ENCODE data around the gene FGGY. TPM values are rescaled to one million over a fixed set of nuclear protein-coding genes. Genes with fewer than 3 reads are reported as not detected.
"Not testable (repeated sequence)": the region's sequence is repeated elsewhere in the genome, so short reads cannot be mapped to it uniquely, and the experiment has no call there.

FGGY gene
- total RNA-seq, 2 donors from 2014 or later, result 6.7 to 8.5 TPM

DNA sequence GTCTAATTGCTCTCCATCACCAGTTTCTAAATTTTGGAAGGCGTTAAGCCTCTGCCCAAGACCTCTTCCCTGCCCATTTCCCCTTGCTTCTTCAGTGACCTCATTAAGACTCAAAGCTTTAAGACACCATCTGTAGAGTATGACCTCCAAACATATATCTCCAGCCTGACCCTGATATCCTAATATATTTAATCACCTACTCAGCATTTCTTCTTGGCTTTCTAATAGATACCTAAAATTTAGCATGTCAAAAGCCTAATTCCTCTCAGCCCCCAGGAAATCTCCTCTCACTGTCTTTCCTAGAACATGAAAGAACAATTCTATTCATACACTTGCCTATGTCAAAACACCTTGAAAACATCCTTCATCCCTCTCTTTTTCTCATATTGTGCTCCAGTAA lies 282.3 kb downstream of the FGGY start:
- no peaks in the 10 kb centered on the region for H3K36me3 Mint-ChIP-seq (ENCODE audit: low read depth)
- ATAC-seq (no peak), DNase-seq (no peak)
- no peaks in the 10 kb centered on the region for H3K27me3 Mint-ChIP-seq
- H3K4me3 Mint-ChIP-seq, result no peak overlapping the region
- no peaks in the 10 kb centered on the region for H3K9me3 ChIP-seq (ENCODE audit: control insufficient read depth, low read length, poor library complexity, severe bottlenecking)
- no peaks in the 10 kb centered on the region for H3K4me1 Mint-ChIP-seq
- H3K27ac Mint-ChIP-seq, result no peak overlapping the region

DNA sequence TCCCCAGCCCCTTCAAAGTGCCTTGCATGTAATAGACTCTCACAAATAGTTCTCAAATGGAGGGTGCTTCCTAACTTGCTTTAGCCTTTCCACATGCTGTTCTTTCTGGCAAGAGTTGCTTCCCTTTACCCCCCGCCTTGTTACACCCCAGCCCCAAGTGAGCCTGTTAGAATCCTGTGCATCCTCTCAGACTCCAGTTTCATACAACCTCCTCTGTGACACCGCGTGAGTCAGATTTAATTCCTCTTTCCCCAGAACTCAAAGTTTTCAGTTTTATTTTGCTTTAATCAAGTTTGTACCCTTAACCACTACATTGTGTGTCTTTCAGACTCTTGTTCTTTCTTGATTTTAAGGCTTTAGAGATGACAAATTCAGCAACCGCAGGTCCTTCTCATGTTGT lies 283.4 kb downstream of the FGGY start:
- Mint-ChIP-seq H3K36me3 (ENCODE audit: low read depth) (no peaks in the 10 kb centered on the region), H3K27ac (no peak overlapping the region), H3K4me3 (no peak overlapping the region), H3K27me3 (no peaks in the 10 kb centered on the region), H3K4me1 (no peaks in the 10 kb centered on the region)
- DNase-seq (no peak), ATAC-seq (no peak)
- no peaks in the 10 kb centered on the region for H3K9me3 ChIP-seq (ENCODE audit: control insufficient read depth, low read length, poor library complexity, severe bottlenecking)

DNA sequence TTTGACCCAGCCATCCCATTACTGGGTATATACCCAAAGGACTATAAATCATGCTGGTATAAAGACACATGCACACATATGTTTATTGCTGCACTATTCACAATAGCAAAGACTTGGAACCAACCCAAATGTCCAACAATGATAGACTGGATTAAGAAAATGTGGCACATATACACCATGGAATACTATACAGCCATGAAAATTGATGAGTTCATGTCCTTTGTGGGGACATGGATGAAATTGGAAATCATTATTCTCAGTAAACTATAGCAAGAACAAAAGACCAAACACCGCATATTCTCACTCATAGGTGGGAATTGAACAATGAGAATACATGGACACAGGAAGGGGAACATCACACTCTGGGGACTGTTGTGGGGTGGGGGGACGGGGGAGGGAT lies 295.5 kb downstream of the FGGY start:
- not testable (repeated sequence) for H3K4me3 Mint-ChIP-seq; H3K36me3 Mint-ChIP-seq (ENCODE audit: low read depth); ATAC-seq

DNA sequence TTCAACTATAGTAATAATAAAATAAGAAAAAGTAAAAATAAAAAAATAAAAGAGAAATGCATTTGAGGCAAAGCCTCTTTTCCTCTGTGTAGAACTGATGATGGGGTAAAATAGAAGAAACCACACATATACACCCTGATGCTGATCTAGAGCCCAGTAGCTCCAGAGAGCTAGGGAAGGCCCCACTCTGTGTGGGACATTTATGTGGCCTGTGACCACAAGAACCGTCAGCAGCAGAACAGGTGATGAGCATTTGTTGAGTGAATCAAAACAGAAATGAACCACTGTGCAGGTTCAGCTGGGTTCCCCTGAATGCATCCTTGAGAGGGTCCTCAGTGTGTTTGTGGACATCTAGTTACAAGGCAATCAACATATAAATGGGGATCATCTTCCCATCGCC lies 296.0 kb downstream of the FGGY start:
- H3K9me3 ChIP-seq (ENCODE audit: control insufficient read depth, low read length, poor library complexity, severe bottlenecking), result no peaks in the 10 kb centered on the region
- no peaks in the 10 kb centered on the region for H3K36me3 Mint-ChIP-seq (ENCODE audit: low read depth)
- DNase-seq (no peak), ATAC-seq (no peak)
- H3K4me1 Mint-ChIP-seq, result peaks cover 2% of the 10 kb centered on the region
- H3K27ac Mint-ChIP-seq, result no peak overlapping the region
- H3K4me3 Mint-ChIP-seq, result no peak overlapping the region
- H3K27me3 Mint-ChIP-seq, result no peaks in the 10 kb centered on the region

More for the DNA sequence above, 295.5 kb downstream of the FGGY start:
- H3K9me3 ChIP-seq (ENCODE audit: control insufficient read depth, low read length, poor library complexity, severe bottlenecking); DNase-seq; H3K27ac Mint-ChIP-seq; H3K4me1 Mint-ChIP-seq; H3K27me3 Mint-ChIP-seq: not testable (repeated sequence)

DNA sequence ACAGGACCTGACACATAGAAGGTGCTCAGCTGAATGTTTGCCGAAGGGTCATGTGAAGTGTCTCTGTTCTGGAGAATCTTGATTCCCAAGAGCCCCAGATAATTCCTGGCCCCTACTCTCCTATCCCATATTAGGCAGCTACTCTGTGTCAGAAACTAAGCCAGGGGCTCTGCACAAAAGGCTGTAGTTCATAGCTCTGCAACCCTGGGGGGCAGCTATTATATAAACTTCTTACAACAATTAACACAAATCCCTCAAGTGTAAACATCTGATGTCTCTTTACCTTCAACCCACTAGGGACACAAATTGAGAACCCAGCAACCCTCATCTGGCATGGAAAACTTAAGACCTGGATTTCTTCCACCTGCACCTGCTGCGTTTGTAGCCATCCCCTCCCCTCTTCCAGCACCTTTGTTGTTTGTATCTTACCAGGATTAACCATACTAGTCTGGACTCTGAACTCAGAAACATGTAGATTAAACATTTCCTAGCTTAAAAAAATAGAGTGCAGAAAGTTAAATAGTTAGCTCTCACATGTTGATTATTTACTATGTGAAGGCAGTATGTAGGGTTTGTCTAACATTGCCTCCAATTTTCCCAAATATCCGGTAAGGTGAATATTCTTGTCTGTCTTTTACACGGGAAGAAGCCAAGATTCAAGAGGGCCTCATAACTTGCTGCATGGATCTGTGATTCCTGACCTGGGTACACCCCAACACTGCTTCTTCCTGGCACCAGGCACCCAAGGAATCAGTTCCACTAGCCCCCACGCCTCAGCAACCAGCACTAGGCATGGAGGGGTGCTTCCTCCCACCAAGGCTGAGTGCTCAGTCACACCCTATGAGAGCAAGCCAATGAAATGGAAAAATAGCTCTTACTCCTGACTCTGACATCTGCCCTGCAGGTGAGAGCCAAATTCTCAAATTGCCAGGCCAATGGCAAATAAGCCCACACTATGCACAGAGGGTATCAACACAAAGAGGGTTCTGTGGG lies 297.2 kb downstream of the FGGY start:
- H3K9me3 ChIP-seq (ENCODE audit: control insufficient read depth, low read length, poor library complexity, severe bottlenecking), result no peaks in the 10 kb centered on the region
- H3K36me3 Mint-ChIP-seq (ENCODE audit: low read depth), result peaks cover 2% of the 10 kb centered on the region
- no peak overlapping the region for H3K27ac Mint-ChIP-seq
- peaks cover 2% of the 10 kb centered on the region for H3K4me1 Mint-ChIP-seq
- no peaks in the 10 kb centered on the region for H3K27me3 Mint-ChIP-seq
- H3K4me3 Mint-ChIP-seq, result no peak overlapping the region
- DNase-seq, result no peak
- ATAC-seq, result no peak

DNA sequence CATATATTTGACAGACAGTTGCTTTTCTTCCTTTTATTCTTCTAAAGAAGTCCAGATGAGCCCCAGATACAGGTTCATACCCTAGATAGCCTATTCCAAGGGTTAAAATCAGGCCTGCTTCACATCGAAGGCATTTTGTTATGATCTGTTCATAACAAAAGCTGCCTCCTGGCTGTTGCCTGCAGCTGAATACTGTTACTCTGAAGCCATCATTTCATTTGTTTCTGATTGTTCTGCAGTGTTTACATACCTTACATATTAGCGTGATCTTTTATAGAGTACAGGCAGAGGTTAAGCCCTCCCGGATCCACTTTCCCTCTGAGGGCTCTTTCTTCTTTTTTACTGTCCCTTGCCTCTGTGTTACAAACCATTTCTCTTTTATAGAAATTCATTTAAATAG lies 298.9 kb downstream of the FGGY start:
- H3K27me3 Mint-ChIP-seq, result no peaks in the 10 kb centered on the region

DNA sequence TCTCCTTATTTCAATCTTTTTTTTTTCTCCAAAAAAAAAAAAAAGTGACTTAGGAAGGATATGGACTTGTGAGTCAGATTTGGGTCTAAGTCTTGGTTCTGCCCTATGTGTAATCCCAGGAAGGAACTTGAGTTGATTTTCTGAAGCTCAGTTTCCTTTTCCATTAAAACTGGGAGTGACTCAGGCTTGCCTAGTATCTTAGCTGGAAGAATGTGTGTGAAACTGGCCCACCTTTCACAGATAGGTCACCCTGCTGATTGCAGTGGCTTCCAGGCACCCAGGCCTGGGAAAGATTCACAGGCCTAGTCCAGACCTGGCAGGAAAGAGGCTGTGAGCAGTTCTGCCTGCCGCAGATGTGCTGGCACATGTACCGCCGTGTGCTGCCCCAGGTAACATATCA lies 299.5 kb downstream of the FGGY start:
- H3K4me1 Mint-ChIP-seq, result peaks cover 2% of the 10 kb centered on the region
- no peak overlapping the region for H3K27ac Mint-ChIP-seq
- no peak overlapping the region for H3K4me3 Mint-ChIP-seq
- H3K36me3 Mint-ChIP-seq (ENCODE audit: low read depth), result peaks cover 4% of the 10 kb centered on the region
- DNase-seq (no peak), ATAC-seq (no peak)
- H3K27me3 Mint-ChIP-seq, result no peaks in the 10 kb centered on the region
- no peaks in the 10 kb centered on the region for H3K9me3 ChIP-seq (ENCODE audit: control insufficient read depth, low read length, poor library complexity, severe bottlenecking)

More for the DNA sequence above, 298.9 kb downstream of the FGGY start:
- no peak overlapping the region for H3K27ac Mint-ChIP-seq
- H3K4me3 Mint-ChIP-seq, result no peak overlapping the region
- ATAC-seq (no peak), DNase-seq (no peak)
- H3K4me1 Mint-ChIP-seq, result peaks cover 2% of the 10 kb centered on the region
- H3K36me3 Mint-ChIP-seq (ENCODE audit: low read depth), result peaks cover 4% of the 10 kb centered on the region
- H3K9me3 ChIP-seq (ENCODE audit: control insufficient read depth, low read length, poor library complexity, severe bottlenecking), result no peaks in the 10 kb centered on the region

DNA sequence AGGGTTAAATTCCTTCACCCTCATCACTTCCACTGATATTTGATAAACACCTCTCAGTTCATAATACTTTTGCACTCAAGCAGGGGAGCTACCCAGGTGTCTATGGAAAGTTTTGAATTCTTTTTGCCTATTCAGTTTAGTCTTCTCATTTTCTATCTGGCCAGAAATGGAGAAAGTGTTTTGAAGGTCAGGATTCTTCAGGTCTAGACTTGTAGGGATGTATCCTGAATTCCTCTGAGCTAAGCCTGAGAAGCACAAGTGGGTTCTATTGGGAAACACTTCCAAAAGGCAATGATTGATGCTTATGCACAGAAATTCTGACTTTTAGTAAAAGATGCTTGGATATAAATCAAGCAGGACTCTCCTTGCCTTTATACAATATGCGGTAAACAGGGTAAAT lies 300.1 kb downstream of the FGGY start:
- Mint-ChIP-seq H3K4me3 (no peak overlapping the region), H3K27ac (no peak overlapping the region), H3K27me3 (no peaks in the 10 kb centered on the region), H3K36me3 (ENCODE audit: low read depth) (peaks cover 4% of the 10 kb centered on the region), H3K4me1 (peaks cover 2% of the 10 kb centered on the region)
- no peak for ATAC-seq
- no peaks in the 10 kb centered on the region for H3K9me3 ChIP-seq (ENCODE audit: control insufficient read depth, low read length, poor library complexity, severe bottlenecking)
- no peak for DNase-seq

DNA sequence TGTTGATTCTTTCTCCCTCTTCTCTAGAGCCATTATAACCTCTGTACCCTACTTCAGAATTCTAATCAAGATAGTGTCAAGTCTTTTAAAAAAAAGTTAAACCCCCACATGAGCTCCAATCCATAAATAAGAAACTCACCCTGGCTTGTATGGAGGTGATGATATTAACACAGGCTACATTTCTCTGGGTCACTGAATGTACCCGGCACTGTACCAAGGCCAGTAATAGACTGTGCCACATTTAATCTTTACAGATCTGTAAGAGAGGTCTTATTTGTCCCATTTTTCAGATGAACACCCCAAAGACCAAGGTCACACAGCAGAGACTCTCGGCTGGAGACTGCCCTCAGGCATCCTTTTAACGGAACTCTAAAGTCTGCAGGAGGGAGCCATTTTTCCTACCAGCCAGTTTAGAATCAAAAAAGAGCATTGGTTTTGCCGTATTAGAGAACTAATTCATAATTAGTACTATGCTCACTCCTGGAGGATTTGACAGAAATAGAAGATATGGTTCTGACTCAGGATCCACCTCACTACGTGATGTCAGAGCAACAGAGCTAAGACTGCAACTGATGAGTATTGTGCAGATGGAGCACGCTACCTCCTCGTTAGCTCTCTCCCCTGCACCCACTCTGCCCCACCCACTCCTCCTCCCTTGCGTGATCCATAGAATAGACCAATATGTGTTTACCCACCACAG lies 300.7 kb downstream of the FGGY start:
- Mint-ChIP-seq H3K27me3 (no peaks in the 10 kb centered on the region), H3K36me3 (ENCODE audit: low read depth) (peaks cover 4% of the 10 kb centered on the region), H3K27ac (no peak overlapping the region), H3K4me3 (no peak overlapping the region), H3K4me1 (peaks cover 2% of the 10 kb centered on the region)
- no peaks in the 10 kb centered on the region for H3K9me3 ChIP-seq (ENCODE audit: control insufficient read depth, low read length, poor library complexity, severe bottlenecking)
- ATAC-seq (no peak), DNase-seq (no peak)

DNA sequence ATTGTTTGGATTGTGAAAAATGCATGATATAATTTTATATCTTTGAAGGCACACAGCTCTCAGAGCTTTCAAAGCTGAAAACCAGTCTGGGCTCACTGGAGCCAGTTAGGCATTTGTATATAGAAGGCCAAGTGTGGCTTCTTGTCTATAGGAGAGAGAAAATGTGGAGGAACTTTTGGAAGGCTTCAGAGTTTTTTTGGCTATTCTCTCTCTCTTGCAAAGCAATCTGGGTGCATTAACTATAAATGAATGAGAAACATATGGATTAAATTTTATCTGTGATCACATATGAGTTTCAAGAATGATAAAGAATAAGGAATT lies 301.2 kb downstream of the FGGY start:
- Mint-ChIP-seq H3K4me3 (no peak overlapping the region), H3K27ac (no peak overlapping the region), H3K27me3 (no peaks in the 10 kb centered on the region), H3K36me3 (ENCODE audit: low read depth) (peaks cover 4% of the 10 kb centered on the region), H3K4me1 (peaks cover 2% of the 10 kb centered on the region)
- DNase-seq, result no peak
- no peak for ATAC-seq
- no peaks in the 10 kb centered on the region for H3K9me3 ChIP-seq (ENCODE audit: control insufficient read depth, low read length, poor library complexity, severe bottlenecking)

DNA sequence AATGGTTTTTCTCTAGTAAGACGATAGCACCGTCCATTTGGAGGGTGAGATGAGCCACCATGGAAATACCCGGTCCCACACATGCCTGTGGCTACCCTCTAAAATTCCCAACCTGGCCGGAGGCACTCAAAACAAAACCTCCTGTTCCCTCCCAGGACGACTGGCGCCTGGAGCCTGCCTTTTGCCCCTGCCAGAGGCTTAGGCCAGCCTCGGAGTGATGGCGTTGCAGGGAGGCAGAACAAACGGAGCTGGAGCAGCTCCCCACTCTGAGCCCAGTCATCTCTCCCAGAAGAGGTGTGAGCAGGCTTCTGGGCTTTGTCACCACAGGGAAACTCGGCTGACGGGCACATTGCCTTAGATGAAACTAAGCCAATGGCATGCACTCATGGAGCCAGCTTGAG lies 304.1 kb downstream of the FGGY start:
- no peak overlapping the region for H3K4me3 Mint-ChIP-seq
- H3K27ac Mint-ChIP-seq, result no peak overlapping the region
- no peak for ATAC-seq

DNA sequence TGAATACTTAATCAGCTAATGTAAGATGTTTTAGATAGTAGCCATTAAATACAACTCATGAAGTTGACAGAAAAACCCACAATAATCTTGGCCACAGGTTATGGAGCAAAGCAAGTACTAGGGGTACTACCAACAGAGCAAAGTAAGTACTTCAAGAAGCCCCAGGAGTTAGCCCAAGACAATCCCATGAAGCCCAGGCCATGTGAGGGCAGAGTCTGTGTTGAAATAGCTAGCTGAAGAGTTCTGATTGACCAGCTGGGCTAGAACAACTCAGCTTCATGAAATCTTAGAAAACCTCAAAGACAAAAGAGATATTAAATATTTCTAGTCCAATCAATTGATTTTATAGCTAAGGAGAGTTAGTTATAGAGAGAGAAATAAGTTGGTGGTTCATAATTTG lies 304.9 kb downstream of the FGGY start:
- no peaks in the 10 kb centered on the region for H3K9me3 ChIP-seq (ENCODE audit: control insufficient read depth, low read length, poor library complexity, severe bottlenecking)
- peaks cover 4% of the 10 kb centered on the region for H3K36me3 Mint-ChIP-seq (ENCODE audit: low read depth)
- no peaks in the 10 kb centered on the region for H3K27me3 Mint-ChIP-seq
- H3K4me1 Mint-ChIP-seq, result peaks cover 2% of the 10 kb centered on the region
- H3K4me3 Mint-ChIP-seq, result no peak overlapping the region
- DNase-seq (no peak), ATAC-seq (no peak)
- no peak overlapping the region for H3K27ac Mint-ChIP-seq

More for the DNA sequence above, 304.1 kb downstream of the FGGY start:
- H3K9me3 ChIP-seq (ENCODE audit: control insufficient read depth, low read length, poor library complexity, severe bottlenecking), result no peaks in the 10 kb centered on the region
- DNase-seq, result no peak
- Mint-ChIP-seq H3K36me3 (ENCODE audit: low read depth) (peaks cover 4% of the 10 kb centered on the region), H3K27me3 (no peaks in the 10 kb centered on the region), H3K4me1 (peaks cover 2% of the 10 kb centered on the region)

DNA sequence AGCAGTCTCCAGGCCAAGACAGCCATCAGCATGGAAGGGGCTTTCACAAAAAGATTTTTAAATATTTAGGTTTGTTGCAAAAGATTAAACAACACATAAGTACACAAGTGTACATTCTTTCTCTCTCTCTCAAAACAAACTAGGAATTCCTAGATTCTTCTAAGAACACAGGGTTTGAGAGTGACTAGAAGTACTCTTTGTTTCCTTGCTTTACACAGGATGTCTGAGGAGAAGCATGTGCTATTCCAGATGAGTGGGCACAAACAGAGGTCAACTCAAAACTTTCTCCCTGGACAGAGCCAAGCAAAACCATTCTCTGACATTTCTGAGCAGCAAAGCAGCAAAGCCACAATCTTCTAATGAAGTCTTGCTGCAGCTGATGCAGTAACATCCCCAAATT lies 307.3 kb downstream of the FGGY start:
- ATAC-seq, result no peak
- H3K36me3 Mint-ChIP-seq (ENCODE audit: low read depth), result peaks cover 6% of the 10 kb centered on the region
- no peaks in the 10 kb centered on the region for H3K27me3 Mint-ChIP-seq
- no peak overlapping the region for H3K27ac Mint-ChIP-seq
- no peaks in the 10 kb centered on the region for H3K9me3 ChIP-seq (ENCODE audit: control insufficient read depth, low read length, poor library complexity, severe bottlenecking)
- peaks cover 2% of the 10 kb centered on the region for H3K4me1 Mint-ChIP-seq
- H3K4me3 Mint-ChIP-seq, result no peak overlapping the region
- DNase-seq, result no peak
